HG03139 (cell line): ENCODE data around the gene ETNK1.

Experiments used
- ATAC-seq: cut with Tn5 transposase; IDR thresholded peaks from one replicate; pipeline ENCODE4 v1.9.1; 2021; ENCODE audit not compliant: unreplicated experiment

Gene ETNK1

GRCh38 chr12:22731236-22731635 lies 106.3 kb downstream of the ETNK1 start:
- ATAC-seq, result no peak

GRCh38 chr12:22733756-22734155 lies 108.8 kb downstream of the ETNK1 start:
- no peak for ATAC-seq

- no peak for ATAC-seq
Measured at GRCh38 chr12:22738945-22739344, 114.0 kb downstream of the ETNK1 start.
